Duodenal mucosa (tissue), 2 donors: Measurements from ENCODE around the gene PLAU.
A peak's percentile ranks its signal among the peaks of the same experiment; 100 is the strongest.
"Not testable (repeated sequence)": the region's sequence is repeated elsewhere in the genome, so short reads cannot be mapped to it uniquely, and the experiment has no call there.

ENCODE experiments used
- H3K27ac ChIP-seq: one replicate; pipeline ENCODE4 v1.7.0; 2013; ENCODE audit warnings: low read depth, low read length
- H3K27me3 ChIP-seq, 2 donors: one replicate each; pipeline ENCODE4 v1.7.0; 2013; ENCODE audit warnings: low read length in 2 of 2, control low read depth in 1 of 2; ENCODE audit not compliant: insufficient read depth in 2 of 2, control insufficient read depth in 1 of 2
- H3K36me3 ChIP-seq, 2 donors: one replicate each; pipeline ENCODE4 v1.7.0; 2013; ENCODE audit warnings: low read length in 2 of 2, control low read depth in 1 of 2; ENCODE audit not compliant: insufficient read depth in 2 of 2, control insufficient read depth in 1 of 2
- H3K4me1 ChIP-seq, 2 donors: one replicate each; pipeline ENCODE4 v1.7.0; 2013; ENCODE audit warnings: low read length in 2 of 2, control low read depth in 1 of 2; ENCODE audit not compliant: insufficient read depth in 2 of 2, control insufficient read depth in 1 of 2
- H3K4me3 ChIP-seq, 2 donors: one replicate each; pipeline ENCODE4 v1.7.0; 2013; ENCODE audit warnings: low read length in 2 of 2, low read depth in 1 of 2
- H3K9ac ChIP-seq, 2 donors: one replicate each; pipeline ENCODE4 v1.7.0; 2013; ENCODE audit warnings: low read length in 2 of 2, low read depth in 1 of 2
- H3K9me3 ChIP-seq, 2 donors: one replicate each; pipeline ENCODE4 v1.7.0; 2013; ENCODE audit warnings: low read length in 2 of 2, control low read depth in 1 of 2; ENCODE audit not compliant: control insufficient read depth in 1 of 2

Gene PLAU

DNA sequence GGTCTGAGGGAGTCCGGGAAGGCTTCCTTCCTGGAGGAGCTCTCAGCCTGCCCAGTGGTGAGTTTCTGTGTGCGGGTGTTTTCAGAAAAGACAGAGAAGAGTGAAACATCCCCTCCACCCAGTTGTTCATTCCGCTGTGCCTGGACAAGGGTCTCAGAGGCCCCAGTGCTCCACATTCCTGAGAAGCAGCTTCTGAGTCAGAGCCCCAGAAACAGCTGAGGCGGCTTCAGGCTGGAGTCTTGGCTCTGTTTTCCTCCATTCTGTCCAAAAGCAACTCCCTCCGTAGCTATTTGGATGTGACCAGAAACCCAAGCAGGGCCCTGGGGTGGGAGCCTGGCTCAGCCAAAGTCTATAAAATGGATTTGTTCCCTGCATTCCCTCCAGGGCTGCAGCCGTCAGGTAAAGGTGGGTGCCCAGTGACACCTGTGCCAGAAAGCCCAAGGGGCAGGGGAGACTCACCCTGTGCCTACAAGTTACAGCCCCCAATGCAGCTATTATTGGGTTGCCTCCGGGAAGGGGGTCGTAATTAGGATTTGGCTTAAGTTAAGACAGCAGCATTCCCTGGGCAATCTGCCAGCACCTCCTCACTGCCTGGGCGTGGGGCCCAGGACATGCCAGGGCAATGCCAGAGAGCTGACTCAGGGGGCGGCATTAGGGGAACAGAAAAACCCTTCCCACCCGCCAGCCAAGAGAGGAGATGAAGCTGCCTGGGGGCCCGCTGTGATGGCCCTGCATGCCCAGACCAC lies 23.5 kb upstream of the PLAU start:
- H3K4me1 ChIP-seq: peaks cover 30 to 31% of the 10 kb centered on the region in 2 donors
- H3K36me3 ChIP-seq: no peaks in the 10 kb centered on the region
- no peaks in the 10 kb centered on the region for H3K27me3 ChIP-seq
- H3K4me3 ChIP-seq: no peak overlapping the region
- H3K9me3 ChIP-seq: no peaks in the 10 kb centered on the region
- H3K9ac ChIP-seq: no peak overlapping the region
- H3K27ac ChIP-seq: peak overlapping the region; percentile 36

DNA sequence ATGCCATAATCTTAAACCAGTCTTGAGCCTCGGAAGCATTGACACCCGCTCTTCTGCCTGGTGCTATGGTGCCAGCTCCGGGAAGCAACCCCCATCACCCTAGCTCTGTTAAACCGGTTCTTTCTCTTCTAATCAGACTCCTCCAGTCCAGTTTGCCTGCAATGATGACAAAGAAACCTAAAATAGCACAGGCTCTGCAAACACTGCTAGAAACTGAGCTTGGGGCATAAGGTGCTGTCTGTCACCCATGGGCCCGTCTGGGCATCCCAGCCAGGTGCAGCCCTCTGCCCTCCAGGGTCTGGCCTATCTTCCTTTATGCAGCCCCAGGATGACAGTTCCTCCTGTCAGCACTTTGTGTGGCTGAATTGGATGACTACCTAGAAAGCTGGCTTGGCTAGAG lies 22.4 kb upstream of the PLAU start:
- H3K27ac ChIP-seq: no peak overlapping the region

DNA sequence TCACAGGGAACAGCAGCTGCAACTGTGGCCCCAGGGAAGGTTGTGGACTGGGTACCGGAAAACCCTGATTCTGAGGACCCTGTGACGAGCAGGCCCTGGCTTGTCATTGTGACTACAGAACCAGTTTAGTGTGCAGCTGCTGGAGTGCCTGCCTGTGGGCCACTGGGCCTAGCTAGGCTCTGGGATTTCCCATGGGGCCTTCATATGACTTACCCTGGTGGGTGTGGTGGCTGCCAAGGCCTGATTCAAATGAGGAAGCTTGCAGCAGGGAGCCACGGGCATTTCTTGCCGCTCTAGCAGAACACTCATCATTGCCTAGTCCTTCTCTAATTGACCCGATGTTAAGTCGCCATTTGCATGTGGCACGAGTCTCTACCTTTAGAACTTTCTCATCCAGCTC lies 21.9 kb upstream of the PLAU start:
- Histone ChIP-seq H3K27ac (no peak overlapping the region), H3K9ac (no peak overlapping the region), H3K36me3 (no peaks in the 10 kb centered on the region), H3K4me1 (peaks cover 30 to 31% of the 10 kb centered on the region in 2 donors), H3K9me3 (no peaks in the 10 kb centered on the region), H3K4me3 (no peak overlapping the region), H3K27me3 (no peaks in the 10 kb centered on the region)

More for the DNA sequence above, 22.4 kb upstream of the PLAU start:
- Histone ChIP-seq H3K27me3 (no peaks in the 10 kb centered on the region), H3K36me3 (no peaks in the 10 kb centered on the region), H3K4me3 (no peak overlapping the region), H3K9ac (no peak overlapping the region), H3K4me1 (peaks cover 30 to 31% of the 10 kb centered on the region in 2 donors), H3K9me3 (no peaks in the 10 kb centered on the region)

DNA sequence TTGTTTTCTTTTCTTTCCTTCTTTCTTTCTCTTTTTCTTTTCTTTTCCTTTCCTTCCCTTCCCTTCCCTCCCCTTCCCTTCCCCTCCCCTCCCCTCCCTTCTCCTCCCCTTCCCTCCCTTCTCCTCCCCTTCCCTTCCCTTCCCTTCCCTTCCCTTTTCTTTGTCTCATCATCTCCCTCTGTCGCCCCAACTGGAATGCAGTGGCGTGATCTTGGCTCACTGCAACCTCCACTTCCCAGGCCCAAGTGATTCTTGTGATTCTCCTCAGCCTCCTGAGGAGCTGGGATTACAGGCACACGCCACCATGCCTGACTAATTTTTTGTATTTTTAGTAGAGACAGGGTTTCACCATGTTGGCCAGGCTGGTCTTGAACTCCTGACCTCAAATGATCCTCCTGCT lies 21.5 kb upstream of the PLAU start:
- H3K27ac ChIP-seq, H3K9me3 ChIP-seq, H3K27me3 ChIP-seq, H3K9ac ChIP-seq, H3K36me3 ChIP-seq, H3K4me3 ChIP-seq: not testable (repeated sequence)
- peaks cover 30 to 31% of the 10 kb centered on the region in 2 donors for H3K4me1 ChIP-seq

DNA sequence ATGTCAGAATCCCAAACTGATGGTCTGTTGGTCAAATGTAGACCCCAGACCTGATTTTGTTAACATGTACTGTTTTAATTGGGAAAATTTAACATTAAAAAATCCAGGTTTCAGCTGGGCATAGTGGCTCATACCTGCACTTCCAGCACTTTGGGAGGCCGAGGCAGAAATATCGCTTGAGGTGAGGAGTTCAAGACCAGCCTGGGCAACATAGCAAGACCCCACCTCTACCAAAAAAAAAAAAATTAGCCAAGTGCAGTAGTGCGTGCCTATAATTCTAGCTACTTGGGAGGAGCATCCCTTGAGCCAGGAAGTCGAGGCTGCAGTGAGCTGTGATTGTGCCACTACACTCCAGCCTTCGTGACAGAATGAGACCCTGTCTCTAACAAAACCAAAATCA lies 20.7 kb upstream of the PLAU start:
- Histone ChIP-seq H3K27ac (no peak overlapping the region), H3K36me3 (no peaks in the 10 kb centered on the region), H3K4me3 (no peak overlapping the region), H3K9me3 (no peaks in the 10 kb centered on the region), H3K27me3 (no peaks in the 10 kb centered on the region), H3K4me1 (peaks cover 30 to 31% of the 10 kb centered on the region in 2 donors), H3K9ac (no peak overlapping the region)

DNA sequence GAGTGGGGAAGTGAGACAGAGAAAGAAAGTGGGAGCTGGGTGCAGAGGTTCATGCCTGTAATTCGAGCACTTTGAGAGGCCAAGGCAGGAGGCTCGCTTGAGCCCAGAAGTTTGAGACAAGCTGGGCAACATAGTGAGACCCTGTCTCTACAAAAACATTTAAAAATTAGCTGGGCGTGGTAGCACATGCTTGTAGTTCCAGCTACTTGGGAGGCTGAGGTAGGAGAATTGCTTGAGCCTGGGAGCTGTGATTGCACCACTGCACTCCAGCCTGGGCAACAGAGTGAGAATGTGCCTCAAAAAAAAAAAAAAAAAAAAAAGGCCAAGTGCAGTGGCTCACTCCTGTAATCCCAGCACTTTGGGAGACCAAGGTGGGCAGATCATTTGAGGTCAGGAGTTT lies 20.1 kb upstream of the PLAU start:
- not testable (repeated sequence) for H3K9ac ChIP-seq, H3K27me3 ChIP-seq, H3K27ac ChIP-seq, H3K36me3 ChIP-seq, H3K4me3 ChIP-seq, H3K9me3 ChIP-seq
- peaks cover 30 to 31% of the 10 kb centered on the region in 2 donors for H3K4me1 ChIP-seq

DNA sequence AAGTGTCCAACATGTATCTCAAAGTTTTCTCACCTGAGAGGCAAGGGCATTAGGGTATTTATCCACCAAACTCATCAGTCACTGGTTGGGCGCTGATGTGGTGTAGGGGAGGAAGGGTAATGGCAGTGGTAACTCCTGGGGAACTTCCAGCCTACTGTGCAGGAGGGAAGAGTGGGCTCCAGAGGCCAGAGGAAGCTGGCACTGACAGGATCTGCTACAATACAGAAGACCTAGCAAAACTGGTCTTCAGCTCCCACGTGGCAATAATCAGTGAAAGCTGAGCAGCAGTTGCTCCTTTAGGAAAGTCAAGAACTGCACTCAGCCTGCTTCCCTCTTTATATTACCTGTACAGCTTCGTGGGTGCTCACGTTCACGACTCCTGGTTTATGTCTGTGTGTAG lies 19.4 kb upstream of the PLAU start:
- Histone ChIP-seq H3K4me3 (no peak overlapping the region), H3K36me3 (no peaks in the 10 kb centered on the region), H3K4me1 (peaks cover 26 to 27% of the 10 kb centered on the region in 2 donors), H3K27ac (no peak overlapping the region), H3K9ac (no peak overlapping the region), H3K27me3 (no peaks in the 10 kb centered on the region), H3K9me3 (no peaks in the 10 kb centered on the region)

DNA sequence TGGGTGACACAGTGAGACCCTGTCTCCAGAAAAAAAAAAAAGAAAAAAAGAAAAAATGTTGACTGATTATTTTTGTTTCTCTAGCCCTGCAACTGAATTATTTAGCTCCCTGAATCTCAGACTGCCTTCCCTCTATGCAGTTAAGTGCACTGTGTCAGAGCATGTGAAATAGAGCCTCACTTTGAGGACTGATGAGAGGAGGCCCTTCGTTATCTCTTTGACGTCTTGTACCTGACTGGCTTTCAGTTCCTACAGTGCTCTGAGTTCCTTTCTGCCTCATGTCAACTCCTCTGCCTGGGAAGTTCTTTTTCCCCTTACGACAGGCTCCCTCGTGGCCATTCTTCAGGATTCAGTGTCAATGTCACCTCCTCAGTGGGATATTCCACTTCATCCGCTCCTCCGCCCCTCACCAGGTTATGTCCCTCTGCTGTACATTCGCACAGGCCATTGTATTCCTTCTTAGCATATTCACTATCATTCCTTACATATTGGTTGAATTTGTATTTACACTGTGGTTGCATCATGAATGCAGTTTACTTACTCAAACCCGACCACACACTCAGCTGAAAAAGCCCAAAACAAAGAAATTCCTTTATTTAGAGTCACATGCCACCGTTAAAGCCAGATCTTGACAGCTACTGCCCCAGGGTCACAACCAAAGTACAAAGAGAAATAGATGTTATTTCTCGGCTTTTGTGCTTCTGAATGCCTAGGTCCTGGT lies 18.5 kb upstream of the PLAU start:
- Histone ChIP-seq H3K9ac (no peak overlapping the region), H3K27ac (no peak overlapping the region), H3K27me3 (no peaks in the 10 kb centered on the region), H3K9me3 (no peaks in the 10 kb centered on the region), H3K36me3 (no peaks in the 10 kb centered on the region), H3K4me1 (peaks cover 16 to 18% of the 10 kb centered on the region in 2 donors), H3K4me3 (no peak overlapping the region)

DNA sequence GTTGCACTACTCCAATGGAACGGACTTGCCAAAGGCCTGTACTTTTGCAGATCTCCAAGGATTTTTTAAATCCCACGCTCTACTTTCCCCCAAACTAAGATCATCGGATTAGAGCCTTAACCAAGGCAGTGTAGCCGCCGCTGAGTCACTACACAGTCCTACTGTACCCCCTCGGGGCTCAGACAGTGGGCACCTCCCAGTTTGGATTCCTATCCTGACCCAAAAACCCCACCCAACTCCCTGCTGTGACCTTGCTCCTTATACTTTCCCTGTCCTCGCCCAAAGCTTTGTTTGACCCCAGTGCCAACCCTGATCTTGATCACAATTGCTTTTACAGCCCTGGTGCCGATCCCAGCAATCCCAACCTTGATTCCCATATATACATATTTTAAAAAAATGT lies 17.5 kb upstream of the PLAU start:
- no peaks in the 10 kb centered on the region for H3K36me3 ChIP-seq
- no peaks in the 10 kb centered on the region for H3K27me3 ChIP-seq

DNA sequence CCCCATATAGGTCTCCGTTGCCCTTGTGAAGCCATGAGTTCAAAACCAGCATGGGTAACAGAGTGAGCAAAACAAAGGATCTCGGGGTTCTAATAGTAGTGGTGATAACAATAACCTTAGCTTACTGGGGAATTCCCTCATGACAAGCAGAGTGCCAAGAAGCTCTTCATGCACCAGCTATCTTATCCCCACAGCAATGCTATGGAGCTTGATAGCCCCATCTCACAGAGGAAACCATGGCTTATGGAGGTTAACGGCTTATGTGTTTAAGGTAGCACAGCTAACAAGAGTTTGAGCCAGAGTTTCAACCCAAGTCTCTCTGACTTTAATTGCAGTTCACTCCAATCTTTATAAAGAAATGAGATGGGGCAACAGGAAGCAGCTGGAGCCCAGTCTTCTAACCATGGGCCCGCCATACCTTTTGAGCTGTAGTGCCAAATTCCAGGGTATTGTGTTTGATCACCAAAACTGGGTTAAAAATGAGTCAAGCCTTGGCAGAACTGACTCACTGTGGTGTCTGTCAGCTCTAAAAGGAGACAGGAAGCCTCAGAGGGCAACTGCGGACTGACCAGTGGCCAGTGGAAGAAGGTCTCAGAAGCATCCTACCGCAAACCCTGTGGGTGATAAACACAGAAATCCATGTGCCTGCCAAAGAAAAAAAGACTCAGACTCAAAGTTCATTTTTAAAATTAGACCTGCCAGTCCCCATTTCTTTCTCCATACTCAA lies 16.5 kb upstream of the PLAU start:
- Histone ChIP-seq H3K9ac (no peak overlapping the region), H3K36me3 (no peaks in the 10 kb centered on the region), H3K27ac (no peak overlapping the region), H3K4me1 (peaks cover 6 to 7% of the 10 kb centered on the region in 2 donors), H3K4me3 (no peak overlapping the region), H3K27me3 (no peaks in the 10 kb centered on the region), H3K9me3 (no peaks in the 10 kb centered on the region)

More for the DNA sequence above, 17.5 kb upstream of the PLAU start:
- Histone ChIP-seq H3K9ac (no peak overlapping the region), H3K4me1 (peaks cover 7 to 8% of the 10 kb centered on the region in 2 donors), H3K4me3 (no peak overlapping the region), H3K27ac (no peak overlapping the region), H3K9me3 (no peaks in the 10 kb centered on the region)
